ENCODE data around the gene LILRB5. TPM values are rescaled to one million over a fixed set of nuclear protein-coding genes. Genes with fewer than 3 reads are reported as not detected.
"Not testable (repeated sequence)": the region's sequence is repeated elsewhere in the genome, so short reads cannot be mapped to it uniquely, and the experiment has no call there.

LILRB5 gene
- total and polyA plus RNA-seq, 7 donors = 2.2 to 27.0 (median 11.4) TPM

GRCh38 chr19:54218960-54219661 is 38.0 kb downstream of the LILRB5 start:
- Histone ChIP-seq H3K4me3 (no peak overlapping the region), H3K27ac (no peak overlapping the region), H3K36me3 (no peaks in the 10 kb centered on the region), H3K4me1 (no peaks in the 10 kb centered on the region), H3K27me3 (peaks cover 0 to 22% (median 6%) of the 10 kb centered on the region in 3 donors), H3K9me3 (no peaks in the 10 kb centered on the region)
- WGBS, 2 donors = 90% methylated on average over 27 of the region's 27 CpGs
- peak; percentile 60 for DNase-seq
- intact Hi-C loops (cut with DNase I) = no loop called here
- TF ChIP-seq EP300 (IDR thresholded peaks at IDR 0.05) (no peak), POLR2AphosphoS5 (IDR thresholded peaks at IDR 0.05) (no peak), CTCF (IDR thresholded peaks at IDR 0.05) (no peak), POLR2A (IDR thresholded peaks at IDR 0.05) (no peak)

- WGBS, 2 donors = 87 to 90% methylated on average over 8 of the region's 8 CpGs
Observed at GRCh38 chr19:54218259-54218658, 38.8 kb downstream of the LILRB5 start.

GRCh38 chr19:54217517-54218247 is 39.4 kb downstream of the LILRB5 start:
- H3K4me3 ChIP-seq; H3K9me3 ChIP-seq; H3K27ac ChIP-seq; H3K4me1 ChIP-seq; H3K36me3 ChIP-seq; H3K27me3 ChIP-seq; intact Hi-C loops (cut with DNase I): not testable (repeated sequence)
- WGBS, 2 donors = 71 to 83% methylated on average over 17 of the region's 20 CpGs
- peak; percentile 13 for DNase-seq

More at GRCh38 chr19:54218259-54218658, 38.8 kb downstream of the LILRB5 start:
- TF ChIP-seq POLR2A (IDR thresholded peaks at IDR 0.05) (no peak), CTCF (IDR thresholded peaks at IDR 0.05) (no peak), EP300 (IDR thresholded peaks at IDR 0.05) (no peak), POLR2AphosphoS5 (IDR thresholded peaks at IDR 0.05) (no peak)
- Histone ChIP-seq H3K27me3 (peaks cover 0 to 14% (median 6%) of the 10 kb centered on the region in 3 donors), H3K27ac (no peak overlapping the region), H3K4me1 (no peaks in the 10 kb centered on the region), H3K4me3 (no peak overlapping the region), H3K9me3 (no peaks in the 10 kb centered on the region), H3K36me3 (no peaks in the 10 kb centered on the region)
- intact Hi-C loops (cut with DNase I) = no loop called here
- peak; percentile 61 for DNase-seq

GRCh38 chr19:54216869-54217268 is 40.2 kb downstream of the LILRB5 start:
- no peak for DNase-seq
- Histone ChIP-seq H3K4me3 (no peak overlapping the region), H3K9me3 (no peaks in the 10 kb centered on the region), H3K27me3 (peaks cover 0 to 1% (median 0%) of the 10 kb centered on the region in 3 donors), H3K36me3 (no peaks in the 10 kb centered on the region), H3K27ac (no peak overlapping the region), H3K4me1 (no peaks in the 10 kb centered on the region)
- TF ChIP-seq POLR2A (IDR thresholded peaks at IDR 0.05) (no peak), POLR2AphosphoS5 (IDR thresholded peaks at IDR 0.05) (no peak), CTCF (IDR thresholded peaks at IDR 0.05) (no peak), EP300 (IDR thresholded peaks at IDR 0.05) (no peak)
- intact Hi-C loops (cut with DNase I) = no loop called here
- 84 to 93% methylated on average over 9 of the region's 9 CpGs for whole genome bisulfite sequencing, 2 donors

GRCh38 chr19:54214734-54215133 is 42.3 kb downstream of the LILRB5 start:
- 93 to 97% methylated on average over 16 of the region's 19 CpGs for WGBS, 2 donors
- H3K4me1 ChIP-seq; H3K27ac ChIP-seq; H3K36me3 ChIP-seq; H3K27me3 ChIP-seq; H3K4me3 ChIP-seq; intact Hi-C loops (cut with DNase I); H3K9me3 ChIP-seq; DNase-seq: not testable (repeated sequence)

GRCh38 chr19:54214217-54214616 is 42.9 kb downstream of the LILRB5 start:
- intact Hi-C loops (cut with DNase I); H3K27ac ChIP-seq; H3K27me3 ChIP-seq; DNase-seq; H3K4me3 ChIP-seq; H3K36me3 ChIP-seq; H3K9me3 ChIP-seq: not testable (repeated sequence)
- H3K4me1 ChIP-seq = peaks cover 0 to 15% (median 13%) of the 10 kb centered on the region in 4 donors
- 60 to 63% methylated on average over 4 of the region's 5 CpGs for WGBS, 2 donors
